Large intestine (tissue), 3 donors: ENCODE results near the gene M1AP. TPM values are rescaled to one million over a fixed set of nuclear protein-coding genes. Genes with fewer than 3 reads are reported as not detected.
A peak's percentile ranks its signal among the peaks of the same experiment; 100 is the strongest.

Source experiments
- DNase-seq, 2 donors: peaks; one replicate each; pipeline versions ENCODE4 v3.0.0 to v3.0.0-alpha.2; 2013
- H3K27ac ChIP-seq: one replicate; pipeline ENCODE4 v1.5.1; 2013; ENCODE audit warnings: low read length
- H3K27me3 ChIP-seq: 2 replicates; pipeline ENCODE4 v1.6.1; 2013; ENCODE audit warnings: low read length; ENCODE audit not compliant: control insufficient read depth, insufficient read depth
- H3K36me3 ChIP-seq: 2 replicates; pipeline ENCODE4 v1.6.1; 2013; ENCODE audit warnings: low read length; ENCODE audit not compliant: control insufficient read depth, insufficient read depth
- H3K4me1 ChIP-seq: one replicate; pipeline ENCODE4 v1.6.1; 2013; ENCODE audit warnings: low read length; ENCODE audit not compliant: control insufficient read depth, insufficient read depth
- H3K4me3 ChIP-seq: one replicate; pipeline ENCODE4 v1.5.1; 2013; ENCODE audit warnings: low read length
- H3K9me3 ChIP-seq: one replicate; pipeline ENCODE4 v1.6.1; 2013; ENCODE audit warnings: mild to moderate bottlenecking, low read depth, low read length, moderate library complexity; ENCODE audit not compliant: control insufficient read depth
- WGBS: methylation state at CpG from one replicate; pipeline ENCODE4 v1.1.5; 2013; ENCODE audit warnings: low lambda C conversion rate; ENCODE audit not compliant: insufficient coverage; 5-methylcytosine and 5-hydroxymethylcytosine counted together
- polyA plus RNA-seq: library from polyadenylated mRNA; unstranded; fragments of 120-200 nt; gene quantifications from one replicate; pipeline ENCODE4 v1.2.1, GENCODE V29; 2013

The M1AP gene
- polyA plus RNA-seq, 1 donor = 0.12 TPM

DNA sequence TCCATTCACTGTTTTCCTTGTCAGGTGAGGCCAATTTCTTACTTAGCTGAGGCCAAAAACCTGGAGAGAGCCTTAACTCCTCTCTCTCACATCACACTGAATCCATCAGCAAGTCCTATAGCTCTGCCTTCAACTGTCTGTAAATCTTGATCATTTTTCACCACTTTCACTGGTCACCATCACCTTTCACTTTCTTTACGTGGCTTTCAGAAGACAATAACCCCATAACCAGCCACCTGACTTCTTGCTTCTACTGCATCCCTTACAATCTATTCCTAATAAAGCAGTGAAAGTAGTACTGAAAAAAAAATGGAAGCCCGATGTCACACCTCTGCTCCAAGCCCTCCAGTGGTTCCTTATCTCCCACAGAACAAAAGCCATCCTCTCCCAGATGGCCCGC, 102.1 kb downstream of the M1AP start:
- H3K27ac ChIP-seq = no peak overlapping the region
- WGBS = 81% methylated on average over 3 of the region's 3 CpGs
- peaks cover 14% of the 10 kb centered on the region for H3K4me1 ChIP-seq
- H3K36me3 ChIP-seq = no peaks in the 10 kb centered on the region
- peaks cover 6% of the 10 kb centered on the region for H3K9me3 ChIP-seq
- no peak overlapping the region for H3K4me3 ChIP-seq
- no peak for DNase-seq
- H3K27me3 ChIP-seq = peaks cover 46% of the 10 kb centered on the region

GRCh38 chr2:74544634-74545033, 103.5 kb downstream of the M1AP start:
- WGBS = 100% methylated on average over 1 of the region's 3 CpGs
- Histone ChIP-seq H3K36me3 (no peaks in the 10 kb centered on the region), H3K4me1 (peaks cover 10% of the 10 kb centered on the region), H3K27me3 (peaks cover 37% of the 10 kb centered on the region), H3K4me3 (no peak overlapping the region), H3K27ac (no peak overlapping the region), H3K9me3 (peaks cover 5% of the 10 kb centered on the region)
- no peak for DNase-seq

DNA sequence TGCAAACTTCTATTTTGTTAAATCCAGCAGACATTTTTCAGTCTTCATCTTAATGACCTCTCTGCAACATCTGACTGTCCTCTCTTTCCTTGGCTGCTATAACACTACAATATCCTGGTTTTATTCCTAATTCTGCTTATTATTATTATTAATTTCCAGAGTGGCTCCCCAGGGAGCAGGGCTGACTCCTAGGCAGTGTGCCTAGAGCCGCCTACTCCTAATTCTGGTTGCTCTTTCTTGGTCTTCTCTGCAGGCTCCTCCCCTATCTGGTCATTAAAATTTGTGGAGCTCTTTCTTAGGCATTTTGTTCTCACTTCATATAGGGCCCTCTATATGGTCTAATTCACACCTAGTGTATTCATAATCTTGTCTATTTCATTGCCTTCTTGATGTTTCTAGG, 105.2 kb downstream of the M1AP start:
- H3K4me1 ChIP-seq = no peaks in the 10 kb centered on the region
- H3K36me3 ChIP-seq = no peaks in the 10 kb centered on the region
- no peak overlapping the region for H3K27ac ChIP-seq
- WGBS = no CpG with 5 or more reads among the region's 1 CpG
- H3K4me3 ChIP-seq = no peak overlapping the region
- peaks cover 40% of the 10 kb centered on the region for H3K27me3 ChIP-seq
- H3K9me3 ChIP-seq = no peaks in the 10 kb centered on the region
- no peak for DNase-seq

GRCh38 chr2:74540291-74540690, 107.8 kb downstream of the M1AP start:
- Histone ChIP-seq H3K27ac (no peak overlapping the region), H3K4me1 (no peaks in the 10 kb centered on the region), H3K27me3 (peaks cover 38% of the 10 kb centered on the region), H3K36me3 (no peaks in the 10 kb centered on the region), H3K9me3 (no peaks in the 10 kb centered on the region), H3K4me3 (no peak overlapping the region)
- DNase-seq = no peak
- no CpG with 5 or more reads among the region's 5 CpGs for WGBS

DNA sequence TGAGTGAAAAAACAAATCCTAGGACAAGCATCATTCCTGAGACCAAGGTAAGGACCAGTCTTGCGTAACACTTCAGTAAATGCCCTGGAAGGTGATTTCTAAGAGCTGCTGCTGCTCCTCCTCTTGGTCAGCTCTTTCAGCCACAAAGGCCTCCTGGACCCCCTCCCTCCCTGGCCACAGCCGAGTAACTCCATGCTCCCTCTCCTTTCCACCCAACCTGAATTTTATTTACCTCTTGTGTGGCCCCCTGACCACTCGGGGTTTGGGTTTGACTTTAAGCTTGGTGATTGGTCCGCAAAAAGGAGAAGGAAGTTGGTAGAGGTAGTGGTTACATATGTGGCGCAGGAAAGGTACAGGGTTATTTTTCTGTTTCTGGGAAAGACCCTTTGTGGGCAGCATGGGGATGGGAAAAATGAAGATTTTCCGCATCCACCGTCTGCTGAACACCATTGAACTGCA, 109.2 kb downstream of the M1AP start:
- DNase-seq = no peak
- H3K9me3 ChIP-seq = no peaks in the 10 kb centered on the region
- no peaks in the 10 kb centered on the region for H3K36me3 ChIP-seq
- no peaks in the 10 kb centered on the region for H3K4me1 ChIP-seq
- H3K27ac ChIP-seq = no peak overlapping the region
- 40% methylated on average over 1 of the region's 7 CpGs for WGBS
- H3K4me3 ChIP-seq = no peak overlapping the region
- H3K27me3 ChIP-seq = peaks cover 38% of the 10 kb centered on the region

GRCh38 chr2:74537140-74537539, 111.0 kb downstream of the M1AP start:
- peaks cover 38% of the 10 kb centered on the region for H3K27me3 ChIP-seq
- H3K9me3 ChIP-seq = no peaks in the 10 kb centered on the region
- H3K36me3 ChIP-seq = peaks cover 8% of the 10 kb centered on the region
- H3K27ac ChIP-seq = no peak overlapping the region
- no peak for DNase-seq
- WGBS = no CpG with 5 or more reads among the region's 4 CpGs
- no peak overlapping the region for H3K4me3 ChIP-seq
- no peaks in the 10 kb centered on the region for H3K4me1 ChIP-seq

DNA sequence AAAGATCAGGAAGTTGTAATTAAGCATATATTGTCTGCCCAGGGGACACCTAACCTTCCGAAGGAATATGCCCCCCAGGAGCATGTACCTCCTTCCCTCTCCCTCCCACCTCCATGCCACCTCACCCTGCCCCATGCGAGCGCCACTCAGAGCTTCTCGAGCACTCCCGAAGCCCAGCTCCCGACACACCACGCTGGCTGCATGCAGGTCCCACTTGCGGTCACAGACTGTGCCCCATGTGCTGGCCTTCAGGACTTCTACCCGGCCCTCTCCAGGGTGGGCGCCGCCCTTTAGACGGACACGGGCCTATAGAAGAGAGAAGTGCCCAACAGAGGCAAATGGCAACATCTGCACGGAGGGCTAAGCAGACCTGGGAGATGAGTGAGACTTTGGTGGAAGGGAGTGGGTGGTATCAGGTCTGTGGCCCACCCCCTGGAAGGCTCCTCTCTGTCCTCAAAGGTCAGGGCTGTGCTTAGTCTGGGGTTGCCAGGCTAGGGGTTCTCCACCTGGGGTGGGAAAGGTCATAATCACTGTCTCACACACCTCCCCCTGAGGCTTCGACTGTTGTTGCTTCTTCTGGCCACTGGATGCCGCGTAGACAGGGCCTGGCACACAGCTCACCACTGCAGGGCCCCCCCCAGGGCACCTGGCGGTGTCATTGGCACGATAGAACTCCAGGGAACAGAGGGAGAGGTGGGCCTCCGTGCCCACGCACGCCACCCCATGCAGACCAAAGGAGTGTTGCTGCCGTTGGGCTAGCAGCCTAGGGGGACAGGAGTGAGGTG, 111.8 kb downstream of the M1AP start:
- H3K9me3 ChIP-seq = no peaks in the 10 kb centered on the region
- H3K4me3 ChIP-seq = no peak overlapping the region
- peaks cover 38% of the 10 kb centered on the region for H3K27me3 ChIP-seq
- no peaks in the 10 kb centered on the region for H3K4me1 ChIP-seq
- H3K36me3 ChIP-seq = peaks cover 12% of the 10 kb centered on the region
- DNase-seq = no peak
- no peak overlapping the region for H3K27ac ChIP-seq
- no CpG with 5 or more reads among the region's 23 CpGs for WGBS

DNA sequence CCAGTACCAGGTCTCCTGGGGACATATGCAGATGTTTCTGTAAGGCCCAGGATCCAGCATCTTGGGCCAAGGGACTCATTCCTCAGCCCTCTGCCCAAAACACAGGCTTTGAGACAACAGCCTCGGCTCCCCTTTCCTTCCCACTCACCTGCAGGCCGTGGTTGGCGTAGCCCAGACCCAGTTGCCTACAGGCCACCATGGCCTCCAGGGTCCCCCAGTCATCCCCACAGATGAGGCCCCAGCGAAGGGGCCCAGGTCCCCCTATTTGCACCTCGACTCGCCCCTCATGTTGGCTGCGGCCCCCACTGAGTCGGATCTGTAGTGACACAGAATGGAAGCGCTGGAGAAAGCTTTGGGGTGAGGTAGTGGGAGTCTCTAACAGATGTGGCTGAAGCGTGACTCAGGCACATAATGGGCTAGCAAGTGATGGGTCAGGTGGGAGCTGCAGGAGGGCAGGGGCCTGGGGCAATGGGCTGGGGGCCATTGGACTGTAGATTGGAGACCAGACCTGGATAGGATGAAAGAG, 112.6 kb downstream of the M1AP start:
- Histone ChIP-seq H3K9me3 (no peaks in the 10 kb centered on the region), H3K4me1 (peaks cover 7% of the 10 kb centered on the region), H3K27me3 (peaks cover 38% of the 10 kb centered on the region), H3K36me3 (peaks cover 13% of the 10 kb centered on the region), H3K27ac (no peak overlapping the region), H3K4me3 (no peak overlapping the region)
- no peak for DNase-seq
- WGBS = no CpG with 5 or more reads among the region's 10 CpGs

DNA sequence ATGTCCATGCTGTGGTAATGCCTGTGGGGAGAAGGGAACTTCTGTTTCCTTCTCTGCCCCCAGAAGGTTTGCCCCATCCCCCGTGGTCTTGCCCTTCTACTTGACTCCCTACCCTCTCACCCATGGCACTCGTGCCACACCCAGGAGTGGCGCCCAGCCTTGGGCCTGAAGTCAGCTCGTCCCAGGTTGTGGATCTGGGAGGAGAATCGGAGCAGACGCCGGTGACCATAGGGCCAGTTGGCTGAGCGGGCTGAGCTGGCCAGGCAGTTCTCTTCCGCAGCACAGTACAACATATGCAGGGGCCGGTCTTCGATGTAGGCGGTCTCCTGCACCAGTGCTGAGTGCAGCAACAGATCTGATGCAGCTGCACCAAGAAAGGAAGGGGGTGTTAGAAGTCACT, 113.7 kb downstream of the M1AP start:
- H3K36me3 ChIP-seq = peaks cover 13% of the 10 kb centered on the region
- no CpG with 5 or more reads among the region's 12 CpGs for WGBS
- DNase-seq = no peak

DNA sequence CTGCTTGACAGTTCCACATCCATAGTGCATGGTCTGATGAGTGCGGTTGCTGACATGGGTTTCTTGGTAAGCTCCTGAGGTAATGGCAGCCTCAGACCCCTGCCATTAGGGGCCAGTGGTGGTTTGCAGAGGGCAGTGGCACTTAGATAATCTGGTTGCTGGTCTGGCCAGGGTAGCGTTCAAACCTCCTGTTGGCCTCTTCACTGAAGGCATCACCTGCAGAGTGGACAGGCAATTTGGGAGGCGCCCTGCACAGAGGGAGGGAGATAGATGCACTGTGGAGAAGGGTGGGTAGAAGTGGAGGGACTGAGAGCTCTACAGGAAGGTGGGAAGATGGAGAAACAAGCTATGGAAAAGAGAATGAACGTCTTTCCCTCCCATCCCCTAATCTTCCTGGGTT, 114.7 kb downstream of the M1AP start:
- WGBS = 100% methylated on average over 1 of the region's 4 CpGs
- Histone ChIP-seq H3K27me3 (peaks cover 22% of the 10 kb centered on the region), H3K4me3 (no peak overlapping the region), H3K4me1 (peaks cover 10% of the 10 kb centered on the region), H3K9me3 (no peaks in the 10 kb centered on the region), H3K27ac (no peak overlapping the region), H3K36me3 (peaks cover 13% of the 10 kb centered on the region)
- DNase-seq = no peak

More for the DNA sequence above, 113.7 kb downstream of the M1AP start:
- no peak overlapping the region for H3K27ac ChIP-seq
- H3K9me3 ChIP-seq = no peaks in the 10 kb centered on the region
- no peak overlapping the region for H3K4me3 ChIP-seq
- peaks cover 7% of the 10 kb centered on the region for H3K4me1 ChIP-seq
- peaks cover 31% of the 10 kb centered on the region for H3K27me3 ChIP-seq

DNA sequence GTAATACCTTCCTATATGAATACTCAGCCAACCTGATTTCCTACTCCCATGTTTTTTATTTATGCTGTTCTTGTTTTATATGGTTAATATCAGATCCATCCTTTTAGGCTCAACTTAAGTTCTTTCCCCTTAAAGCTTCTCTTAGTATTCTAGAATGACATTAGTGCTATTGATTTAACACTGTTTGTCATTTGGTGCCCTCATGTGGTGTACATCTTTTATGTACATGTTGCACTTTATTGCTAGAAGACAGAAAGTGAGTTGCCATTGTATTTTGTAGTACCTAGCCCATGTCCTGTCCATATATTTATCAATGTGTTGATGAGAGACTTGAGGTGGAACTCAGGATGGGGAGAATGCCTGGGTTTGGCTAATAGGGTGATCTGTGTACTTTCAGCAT, 115.9 kb downstream of the M1AP start:
- peaks cover 11% of the 10 kb centered on the region for H3K27me3 ChIP-seq
- peak in 1 of 2 donors; percentile 37 for DNase-seq
- no peak overlapping the region for H3K27ac ChIP-seq
- H3K36me3 ChIP-seq = peaks cover 24% of the 10 kb centered on the region
- H3K4me3 ChIP-seq = no peak overlapping the region
- peaks cover 15% of the 10 kb centered on the region for H3K4me1 ChIP-seq
- no peaks in the 10 kb centered on the region for H3K9me3 ChIP-seq
